ENCODE results near the gene MPL.
A peak's percentile ranks its signal among the peaks of the same experiment; 100 is the strongest.

Gene MPL

GRCh38 chr1:43358121-43358745 lies 20.6 kb downstream of the MPL start:
- TF ChIP-seq, protein P1, sequence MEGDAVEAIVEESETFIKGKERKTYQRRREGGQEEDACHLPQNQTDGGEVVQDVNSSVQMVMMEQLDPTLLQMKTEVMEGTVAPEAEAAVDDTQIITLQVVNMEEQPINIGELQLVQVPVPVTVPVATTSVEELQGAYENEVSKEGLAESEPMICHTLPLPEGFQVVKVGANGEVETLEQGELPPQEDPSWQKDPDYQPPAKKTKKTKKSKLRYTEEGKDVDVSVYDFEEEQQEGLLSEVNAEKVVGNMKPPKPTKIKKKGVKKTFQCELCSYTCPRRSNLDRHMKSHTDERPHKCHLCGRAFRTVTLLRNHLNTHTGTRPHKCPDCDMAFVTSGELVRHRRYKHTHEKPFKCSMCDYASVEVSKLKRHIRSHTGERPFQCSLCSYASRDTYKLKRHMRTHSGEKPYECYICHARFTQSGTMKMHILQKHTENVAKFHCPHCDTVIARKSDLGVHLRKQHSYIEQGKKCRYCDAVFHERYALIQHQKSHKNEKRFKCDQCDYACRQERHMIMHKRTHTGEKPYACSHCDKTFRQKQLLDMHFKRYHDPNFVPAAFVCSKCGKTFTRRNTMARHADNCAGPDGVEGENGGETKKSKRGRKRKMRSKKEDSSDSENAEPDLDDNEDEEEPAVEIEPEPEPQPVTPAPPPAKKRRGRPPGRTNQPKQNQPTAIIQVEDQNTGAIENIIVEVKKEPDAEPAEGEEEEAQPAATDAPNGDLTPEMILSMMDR (IDR thresholded peaks at IDR 0.05; ENCODE audit: extremely low read depth, insufficient read depth, missing control alignments), result peak; percentile 65
- DNase-seq (ENCODE audit: low spot score), result peak; percentile 76
- in situ Hi-C loops (cut with MboI; ENCODE audit: low pct_unique_long_range_greater_than_20kb, low sequenced_read_pairs, unreplicated experiment), result loop anchor here (25.0 kb wide), 1 partner anchor 121 kb away; no protein-coding TSS in a partner anchor

DNA sequence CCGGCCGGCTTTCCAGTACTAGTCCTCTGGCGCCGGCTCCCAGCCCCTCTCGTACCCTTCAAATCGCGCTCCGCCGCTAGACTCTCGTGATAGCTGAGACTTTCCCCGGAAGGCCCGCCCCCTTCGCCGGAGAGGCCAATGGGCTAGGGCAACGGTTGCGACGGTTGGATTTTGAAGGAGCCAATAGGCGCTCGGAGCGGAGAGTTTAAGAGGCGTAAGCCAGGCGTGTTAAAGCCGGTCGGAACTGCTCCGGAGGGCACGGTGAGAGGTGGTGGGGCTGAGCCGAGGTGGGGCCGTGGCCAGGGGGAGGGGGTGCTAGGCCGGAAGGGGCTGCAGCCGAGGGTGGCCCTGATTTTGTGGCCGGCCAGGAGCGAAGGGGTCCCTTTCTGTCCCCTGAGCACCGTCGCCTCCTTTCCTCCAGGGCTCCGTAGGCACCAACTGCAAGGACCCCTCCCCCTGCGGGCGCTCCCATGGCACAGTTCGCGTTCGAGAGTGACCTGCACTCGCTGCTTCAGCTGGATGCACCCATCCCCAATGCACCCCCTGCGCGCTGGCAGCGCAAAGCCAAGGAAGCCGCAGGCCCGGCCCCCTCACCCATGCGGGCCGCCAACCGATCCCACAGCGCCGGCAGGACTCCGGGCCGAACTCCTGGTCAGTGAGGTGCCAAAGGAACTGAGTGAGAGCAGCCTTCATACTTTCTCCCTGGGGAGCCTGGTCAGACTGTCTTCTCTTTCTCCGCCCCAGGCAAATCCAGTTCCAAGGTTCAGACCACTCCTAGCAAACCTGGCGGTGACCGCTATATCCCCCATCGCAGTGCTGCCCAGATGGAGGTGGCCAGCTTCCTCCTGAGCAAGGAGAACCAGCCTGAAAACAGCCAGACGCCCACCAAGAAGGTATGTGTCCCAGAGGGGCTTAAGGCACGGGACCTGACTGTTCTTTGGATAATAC lies 21.4 kb downstream of the MPL start, which contains the start of gene CDC20:
Gene CDC20 (plus strand): TSS at position 236 of the 948 bp plus-strand sequence. CDS start 235 bp downstream, at position 471.
- TF ChIP-seq, protein P1 (IDR thresholded peaks at IDR 0.05; ENCODE audit: extremely low read depth, insufficient read depth, missing control alignments), result no peak
- in situ Hi-C loops (cut with MboI; ENCODE audit: low pct_unique_long_range_greater_than_20kb, low sequenced_read_pairs, unreplicated experiment), result loop anchor here (25.0 kb wide), 1 partner anchor 122 kb away; no protein-coding TSS in a partner anchor
- DNase-seq (ENCODE audit: low spot score), result peak; percentile 98

- in situ Hi-C loops (cut with MboI; ENCODE audit: low pct_unique_long_range_greater_than_20kb, low sequenced_read_pairs, unreplicated experiment), result loop anchor here (25.0 kb wide), 1 partner anchor 122 kb away; no protein-coding TSS in a partner anchor
- TF ChIP-seq, protein P1 (IDR thresholded peaks at IDR 0.05; ENCODE audit: extremely low read depth, insufficient read depth, missing control alignments), result no peak
- no peak for DNase-seq (ENCODE audit: low spot score)
Observed at GRCh38 chr1:43359696-43360095, 22.1 kb downstream of the MPL start.

DNA sequence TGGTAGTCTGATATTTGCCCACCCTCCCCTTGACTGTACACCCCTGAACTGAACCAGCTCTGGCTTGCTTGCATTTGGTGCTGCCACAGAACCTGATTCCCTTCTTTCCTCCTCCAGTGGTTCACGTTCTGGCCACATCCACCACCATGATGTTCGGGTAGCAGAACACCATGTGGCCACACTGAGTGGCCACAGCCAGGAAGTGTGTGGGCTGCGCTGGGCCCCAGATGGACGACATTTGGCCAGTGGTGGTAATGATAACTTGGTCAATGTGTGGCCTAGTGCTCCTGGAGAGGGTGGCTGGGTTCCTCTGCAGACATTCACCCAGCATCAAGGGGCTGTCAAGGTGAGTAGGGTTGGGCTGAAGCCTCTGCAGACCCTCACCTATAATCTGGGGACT lies 23.0 kb downstream of the MPL start:
- in situ Hi-C loops (cut with MboI; ENCODE audit: low pct_unique_long_range_greater_than_20kb, low sequenced_read_pairs, unreplicated experiment), result loop anchor here (25.0 kb wide), 1 partner anchor 123 kb away; no protein-coding TSS in a partner anchor
- DNase-seq (ENCODE audit: low spot score), result no peak
- TF ChIP-seq, protein P1 (IDR thresholded peaks at IDR 0.05; ENCODE audit: extremely low read depth, insufficient read depth, missing control alignments), result no peak

- in situ Hi-C loops (cut with MboI; ENCODE audit: low pct_unique_long_range_greater_than_20kb, low sequenced_read_pairs, unreplicated experiment), result loop anchor here (25.0 kb wide), 1 partner anchor 126 kb away; no protein-coding TSS in a partner anchor
- no peak for DNase-seq (ENCODE audit: low spot score)
- TF ChIP-seq, protein P1 (IDR thresholded peaks at IDR 0.05; ENCODE audit: extremely low read depth, insufficient read depth, missing control alignments), result no peak
Observed at GRCh38 chr1:43363283-43363934, 25.8 kb downstream of the MPL start.

Data from GM13977 (cell line).